Hepatocyte (in vitro differentiated cells): ENCODE results near the gene SLC4A5. TPM values are rescaled to one million over a fixed set of nuclear protein-coding genes. Genes with fewer than 3 reads are reported as not detected.

Source experiments
- DNase-seq: peaks from one replicate; pipeline ENCODE4 v3.0.0-alpha.2; 2016; ENCODE audit warnings: low spot score
- H2AFZ ChIP-seq: fragments of 200-600 bp; sonication (generic); 2 replicates; pipeline ENCODE4 v1.6.0; 2016; ENCODE audit warnings: antibody characterized with exemption, mild to moderate bottlenecking
- H3K27ac ChIP-seq: fragments of 200-600 bp; sonication (generic); 2 replicates; pipeline ENCODE4 v1.5.1; 2016; ENCODE audit warnings: mild to moderate bottlenecking
- H3K27me3 ChIP-seq: fragments of 200-600 bp; sonication (generic); 2 replicates; pipeline ENCODE4 v1.6.1; 2016
- H3K36me3 ChIP-seq: fragments of 200-600 bp; sonication (generic); replicated peaks from 2 replicates; pipeline ENCODE4 v1.5.1; 2016; ENCODE audit warnings: low read depth; ENCODE audit not compliant: insufficient read depth
- H3K4me1 ChIP-seq: fragments of 200-600 bp; sonication (generic); 2 replicates; pipeline ENCODE4 v1.5.1; 2016; ENCODE audit warnings: mild to moderate bottlenecking, moderate library complexity; ENCODE audit not compliant: insufficient read depth
- H3K4me2 ChIP-seq: fragments of 200-600 bp; sonication (generic); 2 replicates; pipeline ENCODE4 v1.6.0; 2016
- H3K4me3 ChIP-seq: fragments of 200-600 bp; sonication (generic); 2 replicates; pipeline ENCODE4 v1.5.1; 2016; ENCODE audit warnings: mild to moderate bottlenecking
- H3K79me2 ChIP-seq: fragments of 200-600 bp; sonication (generic); 2 replicates; pipeline ENCODE4 v1.6.0; 2017; ENCODE audit warnings: mild to moderate bottlenecking
- H3K9me2 ChIP-seq: fragments of 200-600 bp; sonication (generic); replicated peaks from 2 replicates; pipeline ENCODE4 v1.6.0; 2017; ENCODE audit warnings: mild to moderate bottlenecking; ENCODE audit not compliant: insufficient read depth
- H3K9me3 ChIP-seq: fragments of 200-600 bp; sonication (generic); 2 replicates; pipeline ENCODE4 v1.5.1; 2016; ENCODE audit warnings: low read depth, mild to moderate bottlenecking
- H4K20me1 ChIP-seq: fragments of 200-600 bp; sonication (generic); 2 replicates; pipeline ENCODE4 v1.6.0; 2016; ENCODE audit warnings: mild to moderate bottlenecking; ENCODE audit not compliant: insufficient read depth, poor library complexity, severe bottlenecking
- CTCF ChIP-seq: fragments of 200-600 bp; sonication (generic); IDR thresholded peaks from 2 replicates; pipeline ENCODE4 v1.5.1; 2016; ENCODE audit warnings: antibody characterized with exemption, mild to moderate bottlenecking; ENCODE audit not compliant: poor library complexity
- EZH2 ChIP-seq: fragments of 200-600 bp; sonication (generic); IDR thresholded peaks from 2 replicates; pipeline ENCODE4 v1.6.1; 2016; ENCODE audit warnings: antibody characterized with exemption, mild to moderate bottlenecking, borderline replicate concordance
- EZH2phosphoT487 ChIP-seq: fragments of 200-600 bp; sonication (generic); IDR thresholded peaks from one replicate; pipeline ENCODE4 v1.6.1; 2018; ENCODE audit warnings: antibody characterized with exemption, mild to moderate bottlenecking, low read depth, moderate library complexity; ENCODE audit not compliant: unreplicated experiment, severe bottlenecking
- WGBS: methylation state at CpG from one replicate; pipeline ENCODE4 v1.1.6; 2016; ENCODE audit warnings: low lambda C conversion rate; ENCODE audit errors: missing lambda C conversion rate; 5-methylcytosine and 5-hydroxymethylcytosine counted together
- polyA plus RNA-seq: library from polyadenylated mRNA; unstranded; fragments of >200 nt; fragmentation: Nextera tagmentation; extraction: Ambion mirVana; gene quantifications from 2 replicates; pipeline ENCODE4 v1.2.1, GENCODE V29; 2016
- total RNA-seq: library from RNA; depleted of rRNA; stranded (reverse); fragments of >200 nt; gene quantifications from 2 replicates; pipeline ENCODE4 v1.2.3, GENCODE V29; 2014

The SLC4A5 gene
- total and polyA plus RNA-seq, 2 experiments from 2014 or later: 0.28 to 1.5 TPM

GRCh38 chr2:74278176-74278575, 65.0 kb downstream of the SLC4A5 start:
- H3K4me2 ChIP-seq: no peak overlapping the region
- peaks cover 6% of the 10 kb centered on the region for H3K4me1 ChIP-seq
- no peaks in the 10 kb centered on the region for H3K36me3 ChIP-seq
- WGBS: 61% methylated on average over 2 of the region's 2 CpGs
- TF ChIP-seq EZH2 (no peak), CTCF (no peak), EZH2phosphoT487 (no peak)
- DNase-seq: peak; percentile 23
- H3K27ac ChIP-seq: no peak overlapping the region
- no peaks in the 10 kb centered on the region for H3K79me2 ChIP-seq
- no peaks in the 10 kb centered on the region for H3K9me2 ChIP-seq
- no peaks in the 10 kb centered on the region for H3K9me3 ChIP-seq
- H2AFZ ChIP-seq: no peak overlapping the region
- no peak overlapping the region for H3K4me3 ChIP-seq
- H4K20me1 ChIP-seq: no peaks in the 10 kb centered on the region
- no peaks in the 10 kb centered on the region for H3K27me3 ChIP-seq

GRCh38 chr2:74275228-74275627, 68.0 kb downstream of the SLC4A5 start:
- TF ChIP-seq EZH2 (no peak), EZH2phosphoT487 (no peak), CTCF (no peak)
- Histone ChIP-seq H3K9me2 (no peaks in the 10 kb centered on the region), H3K36me3 (no peaks in the 10 kb centered on the region), H3K4me1 (peaks cover 6% of the 10 kb centered on the region), H4K20me1 (no peaks in the 10 kb centered on the region), H3K4me2 (no peak overlapping the region), H2AFZ (no peak overlapping the region), H3K9me3 (no peaks in the 10 kb centered on the region), H3K4me3 (no peak overlapping the region), H3K27ac (no peak overlapping the region), H3K79me2 (no peaks in the 10 kb centered on the region), H3K27me3 (no peaks in the 10 kb centered on the region)
- 94% methylated on average over 1 of the region's 1 CpG for WGBS
- no peak for DNase-seq

- 64% methylated on average over 1 of the region's 1 CpG for WGBS
- Histone ChIP-seq H3K4me3 (no peak overlapping the region), H4K20me1 (no peaks in the 10 kb centered on the region), H3K4me1 (no peaks in the 10 kb centered on the region), H3K4me2 (no peak overlapping the region), H3K27ac (no peak overlapping the region), H3K9me2 (no peaks in the 10 kb centered on the region), H3K27me3 (no peaks in the 10 kb centered on the region), H3K36me3 (no peaks in the 10 kb centered on the region), H2AFZ (no peak overlapping the region), H3K79me2 (no peaks in the 10 kb centered on the region), H3K9me3 (no peaks in the 10 kb centered on the region)
- no peak for DNase-seq
- no peak for TF ChIP-seq CTCF
- no peak for TF ChIP-seq EZH2
- no peak for TF ChIP-seq EZH2phosphoT487
Measured at GRCh38 chr2:74269667-74270066, 73.5 kb downstream of the SLC4A5 start.

- peak; percentile 66 for DNase-seq
- Histone ChIP-seq H3K27me3 (no peaks in the 10 kb centered on the region), H3K36me3 (no peaks in the 10 kb centered on the region), H3K4me3 (no peak overlapping the region), H3K9me3 (no peaks in the 10 kb centered on the region), H3K27ac (no peak overlapping the region), H3K9me2 (no peaks in the 10 kb centered on the region), H3K79me2 (no peaks in the 10 kb centered on the region), H4K20me1 (no peaks in the 10 kb centered on the region), H3K4me1 (no peaks in the 10 kb centered on the region), H3K4me2 (no peak overlapping the region), H2AFZ (no peak overlapping the region)
- WGBS: 23% methylated on average over 4 of the region's 4 CpGs
- TF ChIP-seq CTCF (peak; percentile 38), EZH2 (no peak)
Measured at GRCh38 chr2:74267068-74267467, 76.1 kb downstream of the SLC4A5 start.
